Measurements from ENCODE around the gene SERPINE2. TPM values are rescaled to one million over a fixed set of nuclear protein-coding genes. Genes with fewer than 3 reads are reported as not detected.

Gene SERPINE2
- total and polyA plus RNA-seq, 7 donors = 3.6 to 31.9 (median 8.6) TPM

GRCh38 chr2:224023188-224023587, 15.9 kb downstream of the SERPINE2 start:
- H3K36me3 ChIP-seq = no peaks in the 10 kb centered on the region
- intact Hi-C loops (cut with DNase I) = no loop called here

GRCh38 chr2:224022486-224022885, 16.6 kb downstream of the SERPINE2 start:
- Histone ChIP-seq H3K27ac (no peak overlapping the region), H3K4me3 (no peak overlapping the region), H3K36me3 (no peaks in the 10 kb centered on the region), H3K27me3 (no peaks in the 10 kb centered on the region), H3K9me3 (no peaks in the 10 kb centered on the region), H3K4me1 (no peaks in the 10 kb centered on the region)
- no peak for DNase-seq
- intact Hi-C loops (cut with DNase I) = no loop called here
- TF ChIP-seq CTCF (IDR thresholded peaks at IDR 0.05) = no peak
- TF ChIP-seq POLR2AphosphoS5 (IDR thresholded peaks at IDR 0.05) = no peak
- TF ChIP-seq EP300 (IDR thresholded peaks at IDR 0.05) = no peak
- TF ChIP-seq POLR2A (IDR thresholded peaks at IDR 0.05) = no peak

More at GRCh38 chr2:224023188-224023587, 15.9 kb downstream of the SERPINE2 start:
- no peaks in the 10 kb centered on the region for H3K9me3 ChIP-seq
- no peaks in the 10 kb centered on the region for H3K4me1 ChIP-seq
- H3K4me3 ChIP-seq = no peak overlapping the region
- WGBS, 2 donors = 12 to 64% methylated on average over 1 of the region's 1 CpG
- TF ChIP-seq EP300 (IDR thresholded peaks at IDR 0.05) (no peak), POLR2AphosphoS5 (IDR thresholded peaks at IDR 0.05) (no peak)
- no peak overlapping the region for H3K27ac ChIP-seq
- no peak for DNase-seq
- H3K27me3 ChIP-seq = no peaks in the 10 kb centered on the region

- no peaks in the 10 kb centered on the region for H3K27me3 ChIP-seq
- no peaks in the 10 kb centered on the region for H3K4me1 ChIP-seq
- no peak overlapping the region for H3K4me3 ChIP-seq
- no peaks in the 10 kb centered on the region for H3K36me3 ChIP-seq
- TF ChIP-seq EP300 (IDR thresholded peaks at IDR 0.05) (no peak), POLR2AphosphoS5 (IDR thresholded peaks at IDR 0.05) (no peak), POLR2A (IDR thresholded peaks at IDR 0.05) (no peak), CTCF (IDR thresholded peaks at IDR 0.05) (no peak)
- no peak overlapping the region for H3K27ac ChIP-seq
- 71 to 88% methylated on average over 3 of the region's 3 CpGs for WGBS, 2 donors
- no peak for DNase-seq
- no peaks in the 10 kb centered on the region for H3K9me3 ChIP-seq
- intact Hi-C loops (cut with DNase I) = no loop called here
Measured at GRCh38 chr2:224020523-224020922, 18.6 kb downstream of the SERPINE2 start.

GRCh38 chr2:224017957-224018356, 21.1 kb downstream of the SERPINE2 start:
- no peak for DNase-seq
- intact Hi-C loops (cut with DNase I) = no loop called here
- TF ChIP-seq POLR2AphosphoS5 (IDR thresholded peaks at IDR 0.05) (no peak), POLR2A (IDR thresholded peaks at IDR 0.05) (no peak), EP300 (IDR thresholded peaks at IDR 0.05) (no peak), CTCF (IDR thresholded peaks at IDR 0.05) (no peak)
- H3K36me3 ChIP-seq = no peaks in the 10 kb centered on the region
- H3K27ac ChIP-seq = no peak overlapping the region
- no peak overlapping the region for H3K4me3 ChIP-seq
- WGBS, 2 donors = 67% methylated on average over 4 of the region's 4 CpGs
- H3K9me3 ChIP-seq = no peaks in the 10 kb centered on the region
- H3K4me1 ChIP-seq = no peaks in the 10 kb centered on the region
- no peaks in the 10 kb centered on the region for H3K27me3 ChIP-seq

GRCh38 chr2:224016963-224017362, 22.1 kb downstream of the SERPINE2 start:
- Histone ChIP-seq H3K4me1 (no peaks in the 10 kb centered on the region), H3K9me3 (no peaks in the 10 kb centered on the region), H3K4me3 (no peak overlapping the region), H3K27me3 (no peaks in the 10 kb centered on the region), H3K27ac (no peak overlapping the region), H3K36me3 (no peaks in the 10 kb centered on the region)
- intact Hi-C loops (cut with DNase I) = no loop called here
- WGBS, 2 donors = 33 to 49% methylated on average over 3 of the region's 3 CpGs
- no peak for DNase-seq
- TF ChIP-seq POLR2A (IDR thresholded peaks at IDR 0.05) = no peak

GRCh38 chr2:224014336-224014735, 24.8 kb downstream of the SERPINE2 start:
- H3K9me3 ChIP-seq = no peaks in the 10 kb centered on the region
- no peak overlapping the region for H3K27ac ChIP-seq
- H3K4me3 ChIP-seq = no peak overlapping the region
- H3K36me3 ChIP-seq = no peaks in the 10 kb centered on the region
- H3K4me1 ChIP-seq = no peaks in the 10 kb centered on the region
- TF ChIP-seq EP300 (IDR thresholded peaks at IDR 0.05) (no peak), POLR2AphosphoS5 (IDR thresholded peaks at IDR 0.05) (no peak), CTCF (IDR thresholded peaks at IDR 0.05) (no peak), POLR2A (IDR thresholded peaks at IDR 0.05) (no peak)
- 95 to 96% methylated on average over 4 of the region's 4 CpGs for WGBS, 2 donors
- DNase-seq = no peak
- no peaks in the 10 kb centered on the region for H3K27me3 ChIP-seq
- intact Hi-C loops (cut with DNase I) = no loop called here

Measured in sigmoid colon (tissue), 7 donors.